NOMO-1 (cell line): ENCODE results near the gene XPC.

Experiments
- DNase-seq, 2 experiments: peaks; one replicate each; lab custom pipeline; 2025; ENCODE audit not compliant: unreplicated experiment in 2 of 2; lab: John Stamatoyannopoulos, UW

The XPC gene

DNA sequence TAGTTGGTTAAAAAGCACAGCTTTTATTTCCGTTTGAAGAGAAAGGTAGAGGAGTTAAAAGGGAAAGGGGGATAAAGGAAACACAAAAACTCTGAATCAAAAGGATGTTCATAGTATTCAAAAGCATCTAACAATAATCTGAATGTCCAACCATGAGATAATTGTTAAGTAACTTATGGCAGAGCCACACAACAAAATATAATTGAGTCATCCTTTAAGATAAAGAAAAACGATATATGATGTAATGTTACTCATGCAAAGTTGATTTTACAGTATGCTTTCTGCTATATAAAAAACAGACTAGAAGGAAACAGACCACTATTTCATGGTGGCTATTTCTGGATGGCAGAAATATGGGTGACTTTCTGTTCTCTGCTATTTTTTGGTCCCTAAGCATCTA is 3.9 kb downstream of the XPC start:
- no peak for DNase-seq

DNA sequence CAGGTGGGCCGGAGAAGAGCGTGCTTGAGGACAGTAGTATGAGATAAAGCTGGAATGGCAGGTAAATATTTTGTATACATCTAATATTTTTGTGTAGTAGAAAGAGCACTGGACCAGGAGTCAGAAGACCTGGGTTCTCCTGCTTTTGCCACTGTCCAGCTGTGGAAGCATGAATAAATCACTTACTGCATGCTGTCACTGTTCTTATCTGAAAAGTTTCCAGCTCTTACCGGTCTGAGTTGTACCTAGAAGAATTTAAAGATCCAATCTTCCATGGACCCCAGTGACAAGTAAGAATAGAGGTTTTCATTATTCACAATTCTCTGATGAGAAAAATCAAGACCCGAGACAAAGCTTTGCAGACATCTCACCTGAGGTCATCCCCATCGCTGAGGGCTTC is 5.9 kb downstream of the XPC start:
- DNase-seq: no peak

DNA sequence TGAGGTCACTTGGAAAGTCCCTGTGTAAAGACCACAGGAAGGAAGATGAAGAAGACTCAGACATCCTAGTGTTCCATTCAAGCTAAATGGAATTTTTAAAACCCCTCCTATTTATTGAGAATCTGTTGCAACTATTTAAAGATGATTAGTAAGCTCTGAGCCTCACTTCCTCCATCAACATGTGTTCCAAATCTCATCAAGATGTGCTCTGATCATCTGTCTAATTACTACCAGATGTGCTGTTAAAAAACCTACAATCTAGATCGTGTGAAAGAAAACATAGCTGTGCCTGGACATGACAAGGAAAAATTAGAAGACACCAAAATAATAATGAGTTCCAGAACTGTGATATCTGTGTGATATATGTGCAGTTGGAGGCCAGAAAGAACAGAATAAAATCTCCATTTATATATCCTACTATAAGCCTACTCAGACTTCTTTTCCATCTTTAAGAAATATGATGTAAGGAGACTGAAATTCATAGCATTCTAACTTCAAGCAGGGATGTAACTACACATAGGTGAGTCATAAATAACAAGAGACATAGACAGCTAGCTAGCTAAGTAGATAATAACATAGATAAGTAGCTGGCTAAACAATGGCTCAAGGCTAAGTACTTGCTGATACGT is 7.8 kb downstream of the XPC start:
- DNase-seq: no peak

- no peak for DNase-seq
Observed at GRCh38 chr3:14169871-14170270, 8.5 kb downstream of the XPC start.

- DNase-seq: no peak
Observed at GRCh38 chr3:14169435-14169834, 9.0 kb downstream of the XPC start.

GRCh38 chr3:14166877-14167603 is 11.4 kb downstream of the XPC start:
- DNase-seq: no peak

DNA sequence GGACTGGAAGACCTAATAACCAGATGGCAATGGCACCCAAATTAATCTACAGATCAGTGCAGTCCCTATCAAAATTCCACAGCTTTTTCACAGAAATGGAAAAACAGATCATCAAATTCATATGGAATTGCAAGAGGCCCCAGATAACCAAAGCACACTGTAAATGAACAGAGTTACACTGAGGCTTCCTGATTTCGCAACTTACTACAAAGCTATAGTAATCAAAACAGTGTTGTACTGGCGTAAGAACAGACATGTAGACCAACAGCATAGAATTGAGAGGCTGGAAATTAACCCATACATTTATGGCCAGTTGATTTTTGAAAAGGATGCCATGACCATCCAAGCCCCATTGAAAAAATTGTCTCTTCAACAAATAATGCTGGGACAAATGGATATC is 16.2 kb downstream of the XPC start:
- DNase-seq: no peak

DNA sequence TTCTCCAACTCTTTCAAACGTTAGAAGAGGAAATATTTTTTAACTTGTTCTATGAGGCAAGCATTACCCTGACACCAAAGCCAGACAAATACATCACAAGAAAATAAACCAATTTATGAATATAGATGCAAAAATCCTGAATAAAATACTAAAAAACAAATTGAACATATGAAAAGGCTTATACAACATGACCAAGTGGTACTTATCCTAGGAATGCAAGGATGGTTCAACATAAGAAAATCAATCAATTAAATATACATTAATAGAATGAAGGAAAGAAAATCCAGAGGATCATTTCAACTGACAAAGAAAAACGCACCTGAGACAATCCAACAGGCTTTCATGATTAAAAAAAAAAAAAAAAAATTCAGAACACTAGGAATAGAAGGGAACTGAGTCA is 17.1 kb downstream of the XPC start:
- no peak for DNase-seq

- DNase-seq: no peak
Observed at GRCh38 chr3:14159426-14159825, 19.0 kb downstream of the XPC start.

GRCh38 chr3:14158370-14158769 is 20.0 kb downstream of the XPC start:
- no peak for DNase-seq

DNA sequence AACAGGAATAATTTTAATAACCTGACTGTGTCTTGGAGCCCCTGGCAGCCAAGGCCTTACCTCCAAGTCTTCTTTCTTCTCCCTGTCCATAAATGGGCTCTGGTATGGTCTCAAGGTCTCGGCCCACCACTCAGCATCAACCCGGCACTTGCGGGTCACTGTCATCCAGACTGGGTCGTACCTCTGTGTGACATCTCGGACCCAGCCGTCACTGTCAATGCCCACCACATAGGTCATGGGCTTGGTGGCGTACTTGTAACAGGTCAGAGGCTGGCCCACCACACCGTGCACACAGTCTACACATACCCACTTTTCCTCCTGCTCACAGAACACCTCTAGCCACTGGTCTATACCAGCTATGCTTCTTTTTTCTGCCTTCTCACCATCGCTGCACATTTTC is 20.4 kb downstream of the XPC start:
- no peak for DNase-seq

- no peak for DNase-seq
Observed at GRCh38 chr3:14156843-14157561, 21.4 kb downstream of the XPC start.

- DNase-seq: no peak
Observed at GRCh38 chr3:14156201-14156600, 22.2 kb downstream of the XPC start.

DNA sequence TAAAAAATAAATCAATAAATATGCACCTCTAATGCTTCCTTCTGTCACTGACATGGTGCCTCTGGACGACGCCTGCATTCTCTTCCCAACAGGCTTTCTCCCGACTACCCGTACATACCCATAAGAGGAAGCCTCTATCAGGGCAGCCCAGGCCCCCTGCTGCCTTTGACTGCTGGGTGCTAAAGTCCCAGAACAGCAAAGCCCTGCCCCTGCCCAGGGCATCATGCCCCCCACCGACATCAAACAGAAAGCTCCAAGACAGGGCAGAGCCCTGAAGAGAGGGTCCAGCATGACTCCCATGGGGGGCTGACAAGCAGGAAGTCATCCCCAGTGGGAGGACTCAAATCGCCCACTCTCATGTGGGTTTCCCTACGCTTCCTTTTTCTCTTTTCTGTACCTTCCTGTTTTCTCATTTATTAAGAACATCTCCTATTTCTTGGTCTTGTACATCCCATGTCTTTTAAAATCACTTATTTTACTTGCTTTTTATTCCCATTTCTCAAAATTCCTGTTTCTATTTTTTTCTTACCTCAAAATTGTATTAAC is 23.4 kb downstream of the XPC start:
- DNase-seq: no peak

GRCh38 chr3:14154276-14154675 is 24.1 kb downstream of the XPC start:
- no peak for DNase-seq

DNA sequence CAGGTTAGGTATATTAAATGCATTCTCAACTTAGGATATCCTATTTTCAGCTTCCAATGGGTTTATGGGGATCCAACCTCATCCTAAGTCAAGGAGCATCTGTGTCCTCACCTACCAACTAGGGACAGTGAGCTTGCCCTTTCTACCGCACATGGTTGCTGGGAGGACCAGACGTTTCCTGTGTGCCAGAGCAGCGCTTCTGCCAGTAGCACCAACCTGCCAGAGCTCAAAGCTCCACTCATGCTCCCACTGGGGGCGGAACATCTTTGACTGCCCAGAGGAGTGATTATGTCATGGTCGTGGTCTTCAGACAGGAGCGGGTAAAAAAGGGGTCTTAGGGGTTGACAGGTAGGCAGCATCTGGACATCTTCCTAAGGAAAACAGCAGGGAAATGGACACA is 24.7 kb downstream of the XPC start:
- DNase-seq: no peak

DNA sequence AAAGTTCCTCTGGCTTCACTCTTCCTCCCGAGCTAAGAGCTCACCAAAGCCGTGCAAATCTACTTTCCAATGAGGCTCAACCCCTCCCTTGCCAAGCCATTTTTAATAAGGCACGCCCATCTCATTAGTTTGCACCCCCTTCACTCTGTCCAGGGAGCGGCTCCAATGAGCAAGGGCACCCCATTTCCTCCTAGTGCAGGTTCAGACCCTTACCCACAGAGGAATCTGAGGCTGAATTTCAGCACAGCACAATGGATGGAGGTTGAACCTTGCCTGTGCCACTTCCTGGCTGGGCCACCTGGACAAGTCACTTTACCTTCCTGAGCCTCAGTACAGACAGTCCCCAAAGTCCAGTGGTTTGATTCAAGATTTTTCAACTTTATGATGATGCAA is 25.4 kb downstream of the XPC start:
- no peak for DNase-seq

- no peak for DNase-seq
Observed at GRCh38 chr3:14152233-14152962, 26.0 kb downstream of the XPC start.

GRCh38 chr3:14151471-14152083 is 26.8 kb downstream of the XPC start:
- DNase-seq: no peak

GRCh38 chr3:14150491-14151230 is 27.7 kb downstream of the XPC start:
- DNase-seq: no peak
